ENCODE measurements around the gene DPH7.

The DPH7 gene

GRCh38 chr9:137593176-137593575 is 14.5 kb upstream of the DPH7 start:
- FAIRE-seq (no peak), DNase-seq (ENCODE audit: insufficient read length, low spot score) (no peak)
- no peak for TF ChIP-seq POLR2A (IDR thresholded peaks at IDR 0.05; ENCODE audit: low read depth, low read length)

GRCh38 chr9:137592767-137593166 is 14.0 kb upstream of the DPH7 start:
- DNase-seq (ENCODE audit: insufficient read length, low spot score) (no peak), FAIRE-seq (no peak)

GRCh38 chr9:137590469-137591383 is 12.0 kb upstream of the DPH7 start, which contains the start of gene ZMYND19:
ZMYND19 (minus strand) TSS chr9:137590512; CDS start chr9:137590263, 249 bp downstream.
- peak; percentile 98 for DNase-seq (ENCODE audit: insufficient read length, low spot score)
- no peak for FAIRE-seq
- TF ChIP-seq POLR2A (IDR thresholded peaks at IDR 0.05; ENCODE audit: low read depth, low read length): peak; percentile 76

More at GRCh38 chr9:137592767-137593166, 14.0 kb upstream of the DPH7 start:
- no peak for TF ChIP-seq POLR2A (IDR thresholded peaks at IDR 0.05; ENCODE audit: low read depth, low read length)

- no peak for TF ChIP-seq POLR2A (IDR thresholded peaks at IDR 0.05; ENCODE audit: low read depth, low read length)
- FAIRE-seq (no peak), DNase-seq (ENCODE audit: insufficient read length, low spot score) (no peak)
Observed at GRCh38 chr9:137590123-137590468, 11.4 kb upstream of the DPH7 start.

DNA sequence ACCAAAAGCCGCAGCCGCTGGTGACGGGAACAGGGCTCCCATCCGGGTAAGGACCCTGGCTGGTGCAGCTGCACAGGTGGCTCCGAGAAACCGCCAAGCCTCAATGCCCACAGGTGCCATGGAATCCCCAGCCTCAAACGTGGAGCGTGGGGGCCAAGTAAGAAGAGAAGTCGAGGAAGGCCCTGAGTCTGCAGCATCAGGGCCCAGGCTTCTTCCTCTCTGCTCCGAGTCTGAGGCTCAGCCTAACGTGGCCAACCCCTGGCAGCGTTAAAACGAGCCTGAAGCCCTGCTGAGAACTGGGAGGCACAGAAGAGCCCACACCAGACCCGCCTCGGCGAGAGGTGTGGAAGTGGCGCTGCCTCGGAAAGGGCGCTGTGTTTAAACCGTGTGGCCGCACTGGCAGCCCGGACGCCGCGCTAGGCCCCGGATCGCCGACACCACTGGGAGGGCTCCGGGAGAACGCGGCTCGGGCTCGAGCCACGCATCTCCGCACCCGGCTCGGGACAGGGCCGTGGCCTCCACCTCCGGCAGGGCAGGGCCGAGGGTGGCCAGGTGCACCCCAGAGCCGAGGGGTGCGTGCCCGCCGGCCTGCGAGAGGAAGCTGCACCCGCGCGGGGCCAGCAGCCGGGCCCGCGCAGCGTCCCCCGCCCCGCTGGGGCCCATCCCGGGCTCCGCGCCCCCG is 10.9 kb upstream of the DPH7 start:
- no peak for FAIRE-seq

GRCh38 chr9:137588891-137589290 is 10.2 kb upstream of the DPH7 start:
- DNase-seq (ENCODE audit: insufficient read length, low spot score) (no peak), FAIRE-seq (no peak)
- no peak for TF ChIP-seq POLR2A (IDR thresholded peaks at IDR 0.05; ENCODE audit: low read depth, low read length)

More for the DNA sequence above, 10.9 kb upstream of the DPH7 start:
- DNase-seq (ENCODE audit: insufficient read length, low spot score): no peak
- no peak for TF ChIP-seq POLR2A (IDR thresholded peaks at IDR 0.05; ENCODE audit: low read depth, low read length)

DNA sequence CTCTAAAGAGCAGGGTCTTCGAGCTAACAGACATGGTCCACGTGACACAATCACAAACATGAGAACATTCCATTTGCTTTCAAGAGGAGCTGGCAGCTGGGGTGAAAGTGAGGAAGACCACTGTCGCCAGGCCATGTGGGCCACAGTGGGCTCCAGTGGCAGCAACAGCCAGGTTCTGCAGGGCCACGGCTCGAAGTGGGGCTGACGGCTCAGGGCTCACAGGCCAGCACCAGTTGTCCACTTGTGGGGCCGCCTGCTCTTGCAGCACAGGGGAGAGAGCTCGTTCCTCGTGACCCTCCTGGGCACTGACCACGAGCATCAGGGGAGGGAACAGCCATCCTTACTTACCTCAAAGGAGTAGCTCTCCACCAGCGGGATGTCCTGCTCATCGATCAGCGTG is 9.6 kb upstream of the DPH7 start:
- DNase-seq (ENCODE audit: insufficient read length, low spot score) (no peak), FAIRE-seq (no peak)
- no peak for TF ChIP-seq POLR2A (IDR thresholded peaks at IDR 0.05; ENCODE audit: low read depth, low read length)

- FAIRE-seq: no peak
- TF ChIP-seq POLR2A (IDR thresholded peaks at IDR 0.05; ENCODE audit: low read depth, low read length): no peak
- DNase-seq (ENCODE audit: insufficient read length, low spot score): no peak
Observed at GRCh38 chr9:137586854-137587253, 8.1 kb upstream of the DPH7 start.

DNA sequence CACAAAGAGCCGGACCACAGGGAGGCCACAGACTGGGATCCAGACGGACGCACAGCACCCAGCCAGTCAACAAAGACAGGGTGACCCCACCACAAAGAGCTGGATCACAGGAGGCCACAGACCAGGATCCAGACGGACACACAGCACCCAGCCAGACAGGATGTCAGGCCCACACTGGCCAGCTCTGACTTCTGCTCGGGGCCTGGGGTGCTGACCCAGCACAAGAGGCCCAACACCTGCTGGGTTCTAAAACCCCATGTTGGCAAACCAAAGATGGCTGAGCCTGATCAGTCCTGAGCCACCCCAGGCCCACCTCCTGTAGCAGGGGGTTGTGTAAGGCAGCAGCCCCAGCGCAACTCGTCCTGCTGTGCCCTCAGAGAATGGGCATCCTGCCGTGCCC is 5.2 kb upstream of the DPH7 start:
- TF ChIP-seq POLR2A (IDR thresholded peaks at IDR 0.05; ENCODE audit: low read depth, low read length): no peak
- DNase-seq (ENCODE audit: insufficient read length, low spot score) (no peak), FAIRE-seq (no peak)

DNA sequence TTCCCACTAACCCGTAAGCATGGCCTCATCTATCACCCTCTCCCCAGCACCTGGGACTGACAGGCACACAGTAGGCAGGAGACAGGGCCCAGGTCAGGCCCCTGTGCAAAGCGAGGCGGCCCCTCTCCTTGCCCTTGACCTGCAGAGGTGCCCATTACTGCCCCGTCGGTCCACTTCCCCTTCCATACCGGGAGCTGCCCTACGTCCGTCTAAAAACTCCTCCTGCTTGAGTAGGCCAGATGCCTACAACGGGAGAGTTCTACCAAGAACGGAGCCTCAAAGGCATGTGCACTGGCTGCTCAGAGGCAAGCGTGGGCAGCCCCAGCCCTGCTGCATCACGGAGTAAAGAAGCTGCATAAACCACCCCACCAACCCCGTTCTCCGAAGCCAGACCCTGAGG is 4.6 kb upstream of the DPH7 start:
- no peak for DNase-seq (ENCODE audit: insufficient read length, low spot score)
- FAIRE-seq: no peak
- TF ChIP-seq POLR2A (IDR thresholded peaks at IDR 0.05; ENCODE audit: low read depth, low read length): no peak

- DNase-seq (ENCODE audit: insufficient read length, low spot score) (peak; percentile 51), FAIRE-seq (no peak)
- TF ChIP-seq POLR2A (IDR thresholded peaks at IDR 0.05; ENCODE audit: low read depth, low read length): no peak
Observed at GRCh38 chr9:137582286-137582860, 3.6 kb upstream of the DPH7 start.

DNA sequence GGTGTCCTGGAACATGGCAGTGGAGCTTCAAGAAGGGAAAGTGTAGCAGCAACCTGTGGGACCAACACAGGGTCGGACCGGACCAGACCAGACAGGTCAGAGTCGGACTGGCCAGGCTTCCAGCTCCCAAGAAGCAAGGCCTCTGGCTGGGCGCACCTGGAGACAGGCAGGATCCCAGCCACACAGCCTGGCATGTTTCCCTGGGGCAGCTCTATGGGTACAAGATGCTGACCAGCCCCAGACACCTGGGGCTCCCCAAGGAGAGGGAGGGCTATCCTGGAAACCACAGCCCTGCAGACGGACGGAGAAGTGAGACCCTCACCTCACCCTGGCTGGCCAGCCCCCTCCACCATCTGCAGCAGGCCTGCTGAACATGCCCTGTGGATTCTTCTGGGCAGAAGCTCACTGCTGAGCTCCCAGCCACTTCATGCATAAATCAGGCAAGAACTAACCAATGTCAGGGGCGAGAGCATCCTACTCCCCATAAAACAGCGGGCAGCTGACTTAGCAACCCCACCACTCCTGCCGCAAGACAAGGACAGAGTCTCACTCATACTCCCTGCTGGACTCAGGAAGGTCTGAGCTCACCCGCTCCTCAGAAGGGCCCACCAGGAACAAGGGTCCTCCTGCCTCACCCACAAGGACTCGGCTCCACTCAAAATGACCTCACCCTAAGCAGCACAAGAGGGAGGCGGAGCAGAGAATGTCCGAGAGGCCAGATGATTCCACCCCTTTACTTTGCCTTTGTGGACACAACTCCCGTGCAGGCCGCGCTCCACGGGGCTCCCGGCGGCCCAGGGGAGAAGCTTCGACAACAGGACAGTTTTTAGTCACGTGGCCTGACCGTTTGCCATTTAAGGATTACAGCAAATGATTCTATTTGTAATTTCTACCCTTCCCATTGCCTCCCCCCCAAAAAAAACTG is 2.9 kb upstream of the DPH7 start:
- FAIRE-seq: no peak
- TF ChIP-seq POLR2A (IDR thresholded peaks at IDR 0.05; ENCODE audit: low read depth, low read length): no peak
- DNase-seq (ENCODE audit: insufficient read length, low spot score): no peak

DNA sequence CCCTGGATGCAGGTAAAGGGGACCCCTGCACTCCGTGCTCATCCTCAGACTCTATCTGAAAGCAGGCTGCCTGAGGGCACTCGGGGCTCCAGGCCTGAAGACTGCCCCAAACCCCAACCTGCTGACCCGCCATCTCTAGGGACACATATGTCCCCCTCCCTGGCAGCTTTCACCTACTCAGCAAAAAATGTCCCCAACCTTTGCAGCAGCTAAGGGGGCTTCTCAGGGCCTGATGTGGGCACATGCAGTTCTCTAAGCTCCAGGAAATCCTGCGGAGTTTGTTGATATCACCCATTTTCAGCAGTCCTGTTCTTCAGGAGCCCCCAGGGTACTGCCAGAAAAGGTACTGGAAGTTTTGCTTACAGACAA is 2.2 kb upstream of the DPH7 start:
- DNase-seq (ENCODE audit: insufficient read length, low spot score): no peak
- no peak for TF ChIP-seq POLR2A (IDR thresholded peaks at IDR 0.05; ENCODE audit: low read depth, low read length)
- no peak for FAIRE-seq
